GM19324 (cell line): Measurements from ENCODE around the gene UPF1.
A peak's percentile ranks its signal among the peaks of the same experiment; 100 is the strongest.
"Not testable (repeated sequence)": the region's sequence is repeated elsewhere in the genome, so short reads cannot be mapped to it uniquely, and the experiment has no call there.

Experiments used
- ATAC-seq: cut with Tn5 transposase; IDR thresholded peaks from one replicate; pipeline ENCODE4 v1.9.1; 2021; ENCODE audit warnings: mild to moderate bottlenecking, moderate library complexity; ENCODE audit not compliant: unreplicated experiment, low FRiP score

Gene UPF1

GRCh38 chr19:18798384-18799352 is 33.1 kb upstream of the UPF1 start:
- ATAC-seq: no peak

GRCh38 chr19:18799389-18799970 is 32.3 kb upstream of the UPF1 start:
- no peak for ATAC-seq

- no peak for ATAC-seq
These were observed 31.7 kb upstream of the UPF1 start for GRCh38 chr19:18800079-18800478.

GRCh38 chr19:18800636-18801035 is 31.1 kb upstream of the UPF1 start:
- ATAC-seq: no peak

GRCh38 chr19:18802354-18802753 is 29.4 kb upstream of the UPF1 start:
- ATAC-seq: no peak

GRCh38 chr19:18803550-18804138 is 28.1 kb upstream of the UPF1 start:
- no peak for ATAC-seq

GRCh38 chr19:18804139-18804601 is 27.6 kb upstream of the UPF1 start:
- no peak for ATAC-seq

GRCh38 chr19:18804643-18805042 is 27.1 kb upstream of the UPF1 start:
- ATAC-seq: no peak

GRCh38 chr19:18807861-18808331 is 23.9 kb upstream of the UPF1 start:
- ATAC-seq: no peak

- no peak for ATAC-seq
These were observed 22.4 kb upstream of the UPF1 start for GRCh38 chr19:18809149-18809868.

- not testable (repeated sequence) for ATAC-seq
These were observed 20.1 kb upstream of the UPF1 start for GRCh38 chr19:18811638-18812037.

- no peak for ATAC-seq
These were observed 17.7 kb upstream of the UPF1 start for GRCh38 chr19:18814063-18814462.

GRCh38 chr19:18815673-18816072 is 16.1 kb upstream of the UPF1 start:
- ATAC-seq: no peak

- not testable (repeated sequence) for ATAC-seq
These were observed 15.1 kb upstream of the UPF1 start for GRCh38 chr19:18816645-18817044.

- no peak for ATAC-seq
These were observed 14.2 kb upstream of the UPF1 start for GRCh38 chr19:18817574-18817973.

- ATAC-seq: no peak
These were observed 3.0 kb upstream of the UPF1 start for GRCh38 chr19:18828786-18829185.

- no peak for ATAC-seq
These were observed 1.3 kb upstream of the UPF1 start for GRCh38 chr19:18830488-18830887.

- peak; percentile 23 for ATAC-seq
These were observed 764 bp downstream of the UPF1 start for GRCh38 chr19:18832306-18833140.

- ATAC-seq: no peak
These were observed 1.4 kb downstream of the UPF1 start for GRCh38 chr19:18833141-18833476.
